ENCODE measurements around the gene NIPAL3.
A peak's percentile ranks its signal among the peaks of the same experiment; 100 is the strongest.

The NIPAL3 gene

DNA sequence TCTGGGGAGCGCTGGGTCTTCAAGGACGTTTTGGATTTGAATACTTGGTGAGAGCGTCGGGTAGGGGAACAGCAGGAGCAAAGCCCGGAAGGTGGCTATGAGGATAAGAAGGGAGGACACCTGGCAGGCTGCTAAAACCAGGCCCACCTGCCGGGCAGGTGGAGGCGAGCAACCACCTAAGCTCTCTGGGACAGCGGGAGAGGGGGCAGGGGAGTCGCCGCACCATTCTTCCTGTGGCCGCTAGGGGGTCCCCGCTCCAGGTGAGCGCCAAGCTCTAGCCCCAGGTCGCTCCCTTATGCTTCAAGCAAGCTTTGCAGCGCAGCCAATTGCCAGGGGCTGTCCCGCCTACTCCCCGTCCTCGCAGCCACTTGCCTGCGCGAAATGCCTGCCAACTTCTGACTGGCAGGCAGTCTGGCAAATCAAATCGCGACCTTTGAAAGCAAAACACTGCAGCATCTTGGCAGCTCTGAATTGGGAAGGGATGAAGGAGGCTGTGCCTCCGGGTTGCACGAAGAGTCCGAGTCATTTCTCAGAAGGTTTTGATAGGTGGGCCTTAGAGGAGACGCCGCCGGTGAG is at the start of gene NIPAL3:
Gene NIPAL3 (plus strand): TSS at position 469 of the 576 bp plus-strand sequence. CDS start 3,746 bp downstream, outside the sequence.
- DNase-seq: peak; percentile 96

DNA sequence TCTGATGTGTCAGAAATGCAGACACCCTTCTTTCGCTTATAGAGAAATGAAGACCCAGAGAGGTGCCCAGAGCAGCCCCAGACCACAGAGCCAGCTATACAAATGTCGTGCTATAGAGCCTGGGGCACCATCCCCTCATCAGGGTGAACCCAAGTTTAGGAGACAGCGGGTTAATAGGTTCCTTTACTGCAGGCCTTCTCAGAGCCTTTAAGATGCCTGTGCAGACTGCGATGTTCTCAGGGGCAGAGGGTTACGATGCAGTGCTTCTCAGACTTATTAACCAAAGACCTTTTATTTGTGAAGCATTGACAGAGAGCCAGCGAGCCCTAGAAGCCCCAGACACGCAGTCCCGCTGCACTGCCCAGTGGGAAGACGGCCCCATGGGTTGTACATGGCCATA is 48.9 kb upstream of the NIPAL3 start:
- DNase-seq: no peak

DNA sequence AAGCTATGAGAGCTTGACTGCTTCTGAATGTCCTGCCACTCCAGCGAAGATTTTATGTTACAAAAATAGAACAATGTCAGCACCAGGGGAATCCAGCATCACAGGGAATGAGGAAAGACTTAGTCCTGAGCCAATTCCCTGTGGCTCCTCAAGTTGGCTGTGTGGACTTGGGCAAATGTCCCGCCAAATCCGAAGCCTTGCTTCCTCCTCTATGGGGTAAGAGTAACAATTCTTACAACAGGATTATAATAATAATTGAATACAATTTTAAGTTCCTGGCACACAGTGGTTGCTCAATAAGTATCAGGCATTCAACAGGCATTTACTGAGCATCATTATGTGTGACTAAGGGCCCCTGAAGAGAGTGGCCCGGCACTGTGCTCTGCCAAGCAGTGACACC is 46.4 kb upstream of the NIPAL3 start:
- no peak for DNase-seq

DNA sequence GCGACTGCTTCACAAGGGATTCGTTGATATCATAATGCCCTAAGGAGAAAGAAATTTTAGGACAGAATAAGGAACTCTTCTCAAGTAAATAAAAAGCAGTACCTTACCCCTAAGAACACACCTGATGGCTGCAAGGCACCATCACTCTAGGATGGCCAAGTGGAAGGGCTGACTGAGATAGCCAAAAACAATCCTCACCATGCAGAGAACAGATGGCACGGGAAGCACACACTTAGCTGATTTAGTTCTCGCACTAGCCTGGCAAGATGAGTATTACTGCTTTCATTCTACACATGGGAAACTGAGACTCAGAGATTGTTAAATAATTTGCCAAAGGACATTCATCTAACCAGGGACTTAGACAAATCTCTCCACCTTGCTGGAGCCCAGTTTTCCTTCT is 45.8 kb upstream of the NIPAL3 start:
- no peak for DNase-seq

DNA sequence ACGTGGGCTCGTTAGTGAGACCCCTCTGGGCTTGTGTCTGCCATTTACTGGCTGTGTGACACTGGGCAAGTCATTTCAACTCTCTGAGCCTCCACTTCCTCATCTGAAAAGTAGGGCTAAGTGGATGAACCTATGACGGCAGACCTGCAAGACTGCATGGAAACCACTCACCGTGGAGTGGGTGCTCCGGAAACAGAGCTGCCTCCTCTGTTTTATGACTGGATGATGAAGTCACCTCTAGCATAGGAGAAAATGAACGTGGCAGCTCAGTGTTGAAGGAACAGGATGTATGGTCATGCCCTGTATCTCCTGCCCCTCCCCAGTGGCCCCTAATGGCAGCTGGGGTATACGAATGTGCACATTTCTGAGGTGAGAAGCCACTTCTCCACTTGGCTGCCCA is 42.6 kb upstream of the NIPAL3 start:
- no peak for DNase-seq

DNA sequence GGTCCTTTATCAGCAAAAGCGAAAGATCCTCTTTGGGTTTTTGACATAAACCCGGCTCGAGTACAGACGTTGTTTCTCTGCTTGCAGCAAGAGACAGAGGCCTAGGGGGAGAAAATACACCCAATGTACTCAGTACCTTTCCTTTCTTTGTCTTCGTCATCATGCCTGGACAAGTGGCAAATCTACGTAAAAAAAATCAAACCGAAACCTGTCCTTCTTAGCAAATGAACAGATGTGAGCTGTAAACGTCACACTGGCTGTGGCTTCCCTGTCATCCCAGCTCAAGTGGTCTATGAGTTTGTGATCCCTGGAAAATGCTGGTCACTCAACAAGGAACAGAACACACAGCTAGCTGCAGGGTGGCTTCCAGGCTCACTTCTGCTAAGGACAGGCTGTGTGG is 41.9 kb upstream of the NIPAL3 start:
- DNase-seq: no peak

DNA sequence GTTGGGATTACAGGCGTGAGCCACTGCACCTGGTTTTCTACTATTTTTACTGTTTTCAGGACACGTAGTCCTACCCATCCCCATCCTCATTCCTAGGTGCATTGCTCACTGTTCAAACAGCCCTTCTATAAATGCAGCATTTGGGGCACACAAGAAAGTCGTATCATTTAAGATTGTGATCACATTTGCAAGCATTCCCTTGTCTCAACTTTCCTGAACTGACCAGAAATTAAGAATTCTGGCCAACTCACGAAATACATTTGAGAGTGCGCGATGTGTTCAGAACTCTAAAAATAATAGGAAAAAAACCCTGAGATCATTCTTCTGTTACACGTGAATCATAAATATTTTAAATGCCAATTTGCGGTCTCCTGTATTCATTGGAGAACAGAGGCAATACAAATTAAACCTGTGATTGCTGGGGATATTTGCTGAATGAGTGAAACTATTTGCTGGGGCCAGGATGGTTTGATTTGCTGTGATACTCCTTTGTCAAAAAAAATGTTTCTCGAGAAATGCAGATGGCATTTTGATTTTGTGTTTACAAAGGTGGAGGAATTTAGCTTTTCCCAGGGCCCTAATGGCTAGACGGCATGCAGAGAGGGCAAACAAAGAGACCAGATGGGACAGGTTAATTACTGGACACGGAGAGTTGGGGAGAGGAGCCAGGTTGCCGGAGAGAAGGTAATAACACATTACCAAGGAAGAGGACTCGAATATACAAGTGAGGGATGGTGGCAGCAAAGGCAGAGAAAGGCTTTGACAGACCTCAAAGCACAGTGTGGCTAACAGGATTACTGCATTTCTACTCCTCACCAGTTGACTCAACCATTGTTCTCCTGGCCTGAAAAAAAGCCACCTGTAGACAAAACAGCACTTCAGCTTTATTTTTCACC is 40.5 kb upstream of the NIPAL3 start:
- DNase-seq: no peak

DNA sequence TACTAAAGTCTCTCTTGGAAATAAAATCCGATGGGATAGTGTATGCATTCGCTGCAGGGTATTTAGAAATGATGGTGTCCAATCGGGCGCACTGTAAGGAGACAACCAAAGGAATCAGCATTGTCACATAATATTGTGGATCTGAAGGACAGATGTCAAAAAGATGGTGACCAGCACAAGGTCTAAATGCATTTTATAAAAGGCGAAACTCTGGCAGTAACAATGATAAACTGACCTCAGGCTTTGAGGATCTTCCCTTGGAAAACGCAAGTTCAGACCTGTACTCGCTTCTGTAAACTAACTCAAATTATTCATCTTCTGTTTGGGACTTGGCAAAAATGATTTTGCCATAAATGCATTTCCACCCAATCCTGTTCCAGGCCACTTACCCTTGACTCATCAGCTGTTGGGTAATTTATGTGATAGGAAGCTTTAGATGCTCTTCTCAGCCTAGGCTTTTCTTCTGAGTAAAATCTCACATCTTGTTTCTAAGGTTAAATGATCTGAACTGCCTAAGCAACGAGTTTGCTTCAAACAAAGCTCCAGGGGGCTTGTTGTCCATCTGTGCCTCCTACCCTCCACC is 35.8 kb upstream of the NIPAL3 start:
- DNase-seq: no peak

DNA sequence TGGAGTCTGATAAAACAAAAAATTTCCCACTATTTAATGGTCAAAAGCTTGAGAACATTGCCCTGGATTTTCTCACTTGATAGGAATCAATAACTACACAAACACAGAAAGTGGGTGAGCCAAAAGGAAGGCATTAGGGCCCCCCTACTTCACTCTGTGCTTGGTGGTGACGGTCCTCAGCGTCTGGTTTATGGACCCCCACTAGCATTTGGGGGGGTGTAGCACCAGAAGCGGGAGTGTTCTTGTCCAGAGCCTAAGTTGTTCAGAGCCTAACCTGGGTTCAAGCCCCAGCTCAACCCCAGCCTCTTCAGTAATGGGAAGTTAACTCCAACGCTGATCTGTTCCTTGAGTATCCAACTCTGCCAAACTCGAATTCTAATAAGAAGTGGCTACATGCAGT is 35.1 kb upstream of the NIPAL3 start:
- no peak for DNase-seq

DNA sequence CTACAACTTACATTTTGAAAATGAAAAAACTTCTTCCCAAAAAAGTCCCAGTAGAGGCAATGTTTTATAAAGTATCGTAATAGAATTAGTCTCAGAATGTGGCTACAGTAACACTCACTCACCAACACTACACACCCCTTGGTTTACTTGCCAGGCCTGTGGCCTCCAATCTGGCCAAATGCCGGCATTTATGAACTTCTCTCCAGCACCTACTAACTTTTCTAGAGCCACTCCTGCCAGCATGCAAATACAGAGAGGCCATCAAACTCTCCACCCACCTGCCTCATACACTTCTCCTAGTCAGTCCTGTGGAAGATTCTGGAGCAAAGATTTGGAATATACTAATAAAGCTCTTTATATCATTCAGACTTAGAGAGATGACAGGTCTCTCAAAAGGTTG is 34.3 kb upstream of the NIPAL3 start:
- no peak for DNase-seq

DNA sequence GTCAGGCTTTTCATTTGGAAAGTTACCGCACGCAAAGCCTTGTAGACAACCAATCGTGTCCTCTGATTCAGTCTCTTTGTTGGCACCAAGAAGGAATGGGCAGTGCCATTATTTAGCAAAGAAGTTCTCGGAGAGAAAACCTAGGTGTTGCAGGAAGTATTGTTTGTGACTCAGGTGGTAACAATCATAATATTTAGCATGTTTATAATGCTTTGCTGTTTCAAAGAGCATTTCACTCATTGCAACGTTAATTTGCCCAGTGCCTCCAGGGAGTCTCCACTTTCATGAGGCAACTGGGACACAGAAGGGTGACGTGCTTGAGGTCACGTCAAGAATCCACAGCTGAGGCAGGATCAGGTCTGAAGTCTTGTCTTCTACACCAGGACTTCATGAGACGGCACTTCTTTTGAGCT is 33.4 kb upstream of the NIPAL3 start:
- no peak for DNase-seq

DNA sequence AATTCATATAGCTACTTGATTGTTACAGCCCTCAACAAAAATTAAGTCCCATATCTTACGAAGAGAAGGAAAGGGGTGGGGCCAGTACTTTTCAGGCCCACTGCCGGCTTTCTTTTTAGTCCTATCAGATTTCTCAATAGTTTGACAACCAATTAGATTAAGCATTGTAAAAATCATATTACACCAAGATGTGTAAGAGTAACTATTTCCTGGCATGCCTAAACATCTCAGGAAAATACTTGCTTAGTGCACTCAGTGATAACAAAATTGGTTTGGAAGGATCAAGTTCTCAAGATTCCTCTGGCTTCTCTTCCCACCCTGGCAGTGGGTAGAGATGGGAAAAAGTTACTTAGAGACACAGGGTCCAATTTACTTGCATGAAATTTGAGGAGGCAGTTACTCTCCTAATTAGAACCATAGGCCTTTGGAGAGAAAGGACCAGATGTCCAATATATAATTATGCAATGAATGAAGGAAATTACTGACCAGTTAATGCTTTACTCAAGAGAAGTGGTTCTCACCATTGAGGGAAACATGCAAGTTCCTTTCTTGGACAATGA is 32.1 kb upstream of the NIPAL3 start:
- DNase-seq: no peak

DNA sequence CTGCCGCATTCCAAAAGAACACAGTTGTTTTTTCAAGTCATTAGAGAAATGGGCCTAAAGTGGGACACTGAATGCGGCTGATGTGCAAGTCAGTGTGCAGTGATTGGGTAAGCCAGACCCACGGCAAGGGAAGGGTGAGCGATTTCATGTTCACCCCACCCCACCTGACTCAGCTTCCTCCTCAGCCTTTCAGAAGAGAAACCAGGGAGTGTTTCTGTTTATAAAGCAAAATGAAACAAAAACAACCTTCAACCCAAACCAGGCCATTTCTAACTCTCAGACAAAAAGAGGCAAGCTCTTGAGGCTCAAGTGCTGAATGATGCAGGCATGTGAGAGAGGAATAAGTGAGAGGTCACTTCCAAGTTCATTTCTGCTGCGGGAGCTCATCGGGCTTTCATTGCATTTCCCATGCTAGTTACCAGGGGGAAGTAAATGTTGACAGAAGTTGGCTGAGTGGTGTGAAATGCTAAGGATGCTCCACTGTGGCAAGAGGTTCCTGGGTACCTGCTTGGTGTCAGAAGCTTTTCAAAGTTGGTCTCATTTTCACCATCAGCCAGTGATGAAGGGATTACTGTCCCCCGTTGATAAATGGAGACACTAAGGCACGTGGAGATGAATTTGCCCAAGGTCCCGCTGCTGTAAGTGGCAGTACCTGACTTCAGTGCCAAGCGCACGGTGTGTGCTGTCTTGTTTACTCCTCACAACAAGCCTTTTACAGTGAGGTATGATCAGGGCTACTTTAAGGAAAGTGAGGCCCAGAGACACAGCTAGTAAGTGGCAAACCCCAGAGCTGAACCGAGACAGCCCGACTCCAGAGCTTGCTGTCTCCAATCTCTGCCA is 31.1 kb upstream of the NIPAL3 start:
- peak; percentile 45 for DNase-seq

DNA sequence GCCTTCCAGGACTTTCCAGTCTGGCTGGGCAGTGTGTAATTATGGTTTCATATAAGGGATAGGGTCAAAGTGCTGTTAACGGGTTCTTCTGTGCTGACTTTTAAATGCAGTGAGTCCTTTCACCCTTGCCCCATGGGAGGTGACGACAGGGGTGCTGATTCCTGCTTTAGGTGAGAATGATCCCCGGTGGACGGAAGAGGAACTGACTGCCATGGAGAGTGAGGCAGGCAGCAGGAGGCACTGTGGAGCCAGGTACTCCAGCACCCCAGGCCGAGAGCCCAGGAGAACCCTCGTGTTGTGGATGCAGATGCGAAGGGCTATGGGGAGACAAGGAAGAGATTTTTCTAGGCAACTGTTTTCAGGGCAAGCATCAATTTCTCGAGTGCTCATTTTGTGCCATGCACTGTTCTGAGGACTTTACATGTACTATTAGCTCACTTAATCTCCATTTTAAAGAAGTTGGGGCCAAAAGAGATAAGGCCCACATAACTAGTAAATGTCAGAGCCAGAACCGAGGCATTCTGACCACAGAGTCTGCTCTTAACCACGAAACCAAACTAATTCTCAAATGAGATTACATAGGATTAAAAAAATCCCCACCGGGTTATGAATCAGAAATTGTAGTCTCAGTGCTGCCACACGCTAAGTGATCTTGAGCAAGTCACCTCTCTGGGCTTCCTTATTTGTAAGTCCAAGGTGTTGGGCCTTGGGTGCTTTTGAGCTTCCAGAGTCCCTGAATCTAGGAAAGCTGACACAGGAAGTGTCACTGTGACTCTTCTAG is 30.3 kb upstream of the NIPAL3 start:
- no peak for DNase-seq

DNA sequence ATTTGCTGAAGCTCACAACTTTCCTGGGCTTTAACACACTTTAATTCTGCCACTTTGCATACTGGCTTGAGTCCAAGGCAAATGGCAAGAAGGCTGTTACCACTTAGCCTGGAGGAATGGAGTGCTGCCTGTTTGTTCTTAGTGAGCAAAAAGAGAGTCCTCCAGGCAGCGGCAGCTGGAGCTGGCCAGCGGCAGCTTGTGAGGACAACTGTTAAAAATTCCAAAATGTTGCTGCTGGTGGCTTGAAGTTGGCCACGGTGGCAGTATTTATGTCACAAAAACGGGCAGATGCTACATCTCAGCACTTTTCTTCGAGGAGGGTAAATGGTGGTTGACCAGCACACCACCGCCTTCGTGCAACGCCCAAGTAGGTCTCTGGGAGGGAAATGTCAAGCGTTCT is 29.4 kb upstream of the NIPAL3 start:
- DNase-seq: no peak

DNA sequence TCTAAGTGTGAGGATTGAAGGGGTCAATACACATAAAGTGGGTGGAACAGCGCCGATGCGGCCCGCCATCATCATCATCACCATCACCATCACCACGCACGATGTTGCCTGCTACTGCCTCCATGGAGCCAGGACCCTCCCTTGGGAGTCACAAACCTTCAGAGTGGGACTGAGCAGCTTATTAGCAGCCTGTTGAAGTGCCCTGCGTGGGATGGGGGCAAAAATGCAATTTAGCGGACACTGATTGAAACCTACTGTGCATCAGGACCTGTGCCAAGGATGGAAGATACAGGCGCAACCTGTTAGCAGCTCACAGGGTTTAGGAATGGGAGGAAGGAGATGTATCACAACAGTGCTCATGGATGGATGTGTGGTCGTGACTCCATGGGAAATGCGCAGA is 28.7 kb upstream of the NIPAL3 start:
- no peak for DNase-seq

DNA sequence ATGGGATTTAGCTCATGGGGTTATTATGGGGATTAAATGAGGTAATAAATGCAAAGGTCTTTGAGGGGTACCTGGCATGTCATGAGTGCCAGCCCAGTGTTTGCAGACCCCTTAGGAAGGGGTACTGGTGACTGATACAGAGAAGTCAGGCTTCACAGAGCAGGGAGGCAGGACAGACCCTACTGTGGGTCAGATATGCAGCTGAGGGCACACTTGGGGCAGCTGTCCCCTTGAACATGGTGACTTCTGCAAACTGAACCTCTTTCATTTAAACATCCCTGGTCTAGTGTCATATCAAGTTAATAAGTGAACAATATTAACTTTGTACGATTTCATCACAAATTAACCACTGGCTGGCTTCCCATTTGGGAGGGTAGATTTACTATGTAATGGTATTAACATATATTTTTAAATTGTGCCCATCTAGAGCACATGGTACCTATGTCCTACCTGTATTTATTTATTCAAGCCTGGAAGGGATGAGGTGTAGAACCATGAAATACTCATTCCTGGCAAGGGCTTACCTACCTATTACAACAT is 27.9 kb upstream of the NIPAL3 start:
- DNase-seq: no peak

DNA sequence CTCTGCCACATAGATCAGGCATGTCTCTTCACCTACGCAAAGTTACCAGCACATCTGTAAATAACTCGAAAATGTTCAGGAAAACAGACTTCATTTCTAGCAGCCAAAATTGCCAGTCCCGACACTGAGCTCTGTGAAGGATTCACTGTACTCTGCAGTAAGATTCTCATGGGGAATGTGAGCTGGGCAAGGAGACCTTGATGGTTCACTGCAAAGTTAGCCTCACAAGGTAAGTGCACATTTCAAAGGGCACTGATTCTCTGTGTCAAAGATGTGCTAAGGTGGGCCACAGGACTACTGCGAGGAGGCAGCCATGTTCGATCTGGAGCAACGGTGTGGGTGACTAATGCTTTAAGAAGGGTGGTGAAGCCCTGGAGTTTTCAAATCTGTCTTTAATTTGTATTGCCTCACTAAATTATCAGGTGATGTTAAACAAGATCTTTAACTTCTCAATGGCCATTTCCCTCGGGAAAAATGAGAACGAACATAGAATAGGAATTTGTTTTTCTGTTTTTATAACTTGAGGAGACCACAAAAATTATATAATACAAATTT is 27.2 kb upstream of the NIPAL3 start:
- DNase-seq: no peak

DNA sequence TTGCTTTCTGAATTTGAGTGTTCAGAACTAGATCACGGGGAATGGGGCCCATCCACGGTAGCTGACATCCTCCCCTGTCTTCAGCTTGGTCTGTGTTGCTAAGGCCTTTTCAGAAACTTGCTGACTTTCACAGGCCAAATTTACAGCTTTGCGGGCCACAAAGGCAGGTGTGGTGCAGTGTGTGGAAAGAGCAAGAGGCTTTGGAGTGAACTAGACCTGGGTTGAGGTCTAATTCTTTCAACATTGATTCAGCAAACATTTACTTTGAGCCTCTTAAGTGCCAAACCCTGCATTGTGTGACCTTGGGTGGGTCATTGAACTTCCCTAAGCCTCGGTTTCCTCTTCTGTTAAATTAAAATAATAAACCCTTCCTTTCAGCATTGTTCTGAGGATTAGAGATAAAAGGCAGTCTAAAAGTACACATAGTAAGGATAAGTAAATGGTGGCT is 26.3 kb upstream of the NIPAL3 start:
- DNase-seq: no peak

DNA sequence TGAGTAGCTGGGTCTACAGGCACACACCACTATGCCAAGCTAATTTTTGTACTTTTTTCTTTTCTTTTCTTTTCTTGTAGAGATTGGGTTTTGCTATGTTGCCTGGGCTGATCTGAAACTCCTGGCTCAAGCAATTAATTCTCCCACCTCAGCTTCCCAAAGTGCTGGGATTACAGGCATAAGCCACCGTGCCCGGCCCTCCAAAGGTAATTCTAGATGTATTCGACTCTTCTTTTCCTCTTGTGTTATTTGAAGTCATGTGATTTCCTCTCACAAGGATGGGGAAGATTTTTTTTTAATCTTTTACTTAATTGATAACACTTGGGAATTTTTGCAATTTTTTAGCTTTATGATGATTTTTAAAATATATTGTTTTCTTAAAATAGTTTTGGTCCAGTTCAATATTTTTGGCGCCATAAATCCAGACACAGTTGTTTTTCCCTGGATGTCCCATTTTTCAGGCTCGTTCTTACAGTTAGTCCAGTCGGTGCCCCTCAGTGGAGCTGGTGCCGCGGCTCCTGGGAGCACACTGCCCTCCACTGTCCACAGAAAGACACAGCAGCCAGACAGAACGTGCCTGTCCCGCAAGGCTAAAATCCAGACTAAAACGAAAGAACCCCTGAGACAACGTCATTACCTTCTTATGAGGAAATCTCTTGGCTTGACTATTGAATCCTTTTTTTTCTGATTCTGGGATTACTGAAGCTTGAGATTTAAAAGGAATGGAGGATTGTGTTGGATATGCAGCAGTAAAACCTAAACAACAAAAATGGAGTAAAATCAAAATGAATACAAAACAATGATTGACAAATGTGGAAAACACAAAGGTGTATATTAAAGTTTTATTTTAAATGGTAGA is 24.4 kb upstream of the NIPAL3 start:
- peak; percentile 70 for DNase-seq

Measured in activated CD8-positive, alpha-beta memory T cell treated with anti-CD3 and anti-CD28 coated beads, Interleukin-2, amount 50 U/mL, for 4 hours (primary cell).